ENCODE data around the gene IL17B.
A peak's percentile ranks its signal among the peaks of the same experiment; 100 is the strongest.

Gene IL17B

DNA sequence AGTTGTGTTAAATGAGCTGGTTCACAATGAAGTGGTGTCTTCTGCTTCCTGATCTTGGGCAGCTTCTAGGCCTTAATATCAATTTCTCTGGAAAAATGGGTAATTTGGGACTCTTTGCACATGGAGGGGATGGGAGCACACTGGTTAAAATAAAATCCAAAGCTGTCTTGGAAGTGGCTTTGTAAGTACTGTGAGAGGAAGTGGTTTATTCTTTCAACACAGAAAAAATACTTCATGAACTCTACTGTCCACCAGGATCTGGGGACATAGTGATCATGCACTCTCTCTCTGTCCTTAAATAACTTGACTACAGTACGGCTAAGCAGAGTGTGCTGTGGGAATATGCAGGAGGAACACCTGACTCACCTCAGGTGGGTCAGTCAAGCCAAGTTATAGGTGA, 18.8 kb downstream of the IL17B start:
- Histone ChIP-seq H3K4me3 (ENCODE audit: low read depth in 1 of 5, low read length in 5 of 5) (no peak overlapping the region), H3K4me1 (ENCODE audit: control insufficient read depth in 5 of 5, insufficient read depth in 5 of 5, low read length in 5 of 5) (peaks cover 10 to 16% (median 13%) of the 10 kb centered on the region in 5 donors), H3K27ac (ENCODE audit: low read depth, low read length) (no peak overlapping the region)

GRCh38 chr5:149358868-149359495, 20.1 kb downstream of the IL17B start:
- H3K4me1 ChIP-seq (ENCODE audit: control insufficient read depth in 5 of 5, insufficient read depth in 5 of 5, low read length in 5 of 5) = peaks cover 10 to 16% (median 13%) of the 10 kb centered on the region in 5 donors
- H3K4me3 ChIP-seq (ENCODE audit: low read depth in 1 of 5, low read length in 5 of 5) = peak overlapping the region in 1 of 5 donors; percentile 65
- peaks cover 0 to 12% (median 12%) of the 10 kb centered on the region in 5 donors for H3K36me3 ChIP-seq (ENCODE audit: control insufficient read depth in 5 of 5, insufficient read depth in 5 of 5, low read length in 5 of 5)
- H3K9ac ChIP-seq (ENCODE audit: low read length in 5 of 5) = no peak overlapping the region
- H3K27me3 ChIP-seq (ENCODE audit: control insufficient read depth in 5 of 5, insufficient read depth in 4 of 5, low read length in 5 of 5) = no peaks in the 10 kb centered on the region
- no peak overlapping the region for H3K27ac ChIP-seq (ENCODE audit: low read depth, low read length)
- no peaks in the 10 kb centered on the region for H3K9me3 ChIP-seq (ENCODE audit: control insufficient read depth in 5 of 5, low read length in 5 of 5)

More for the DNA sequence above, 18.8 kb downstream of the IL17B start:
- Histone ChIP-seq H3K9me3 (ENCODE audit: control insufficient read depth in 5 of 5, low read length in 5 of 5) (no peaks in the 10 kb centered on the region), H3K9ac (ENCODE audit: low read length in 5 of 5) (no peak overlapping the region), H3K36me3 (ENCODE audit: control insufficient read depth in 5 of 5, insufficient read depth in 5 of 5, low read length in 5 of 5) (peaks cover 0 to 5% (median 2%) of the 10 kb centered on the region in 5 donors), H3K27me3 (ENCODE audit: control insufficient read depth in 5 of 5, insufficient read depth in 4 of 5, low read length in 5 of 5) (no peaks in the 10 kb centered on the region)

- Histone ChIP-seq H3K9me3 (ENCODE audit: control insufficient read depth in 5 of 5, low read length in 5 of 5) (no peaks in the 10 kb centered on the region), H3K9ac (ENCODE audit: low read length in 5 of 5) (peak overlapping the region in 4 of 5 donors; percentile 50 to 68 (median 60)), H3K4me3 (ENCODE audit: low read depth in 1 of 5, low read length in 5 of 5) (peak overlapping the region; percentile 31 to 81 (median 65)), H3K4me1 (ENCODE audit: control insufficient read depth in 5 of 5, insufficient read depth in 5 of 5, low read length in 5 of 5) (peaks cover 10 to 16% (median 13%) of the 10 kb centered on the region in 5 donors), H3K27me3 (ENCODE audit: control insufficient read depth in 5 of 5, insufficient read depth in 4 of 5, low read length in 5 of 5) (no peaks in the 10 kb centered on the region), H3K36me3 (ENCODE audit: control insufficient read depth in 5 of 5, insufficient read depth in 5 of 5, low read length in 5 of 5) (peaks cover 0 to 17% (median 15%) of the 10 kb centered on the region in 5 donors), H3K27ac (ENCODE audit: low read depth, low read length) (no peak overlapping the region)
Observed at GRCh38 chr5:149358294-149358651, 20.8 kb downstream of the IL17B start.

- Histone ChIP-seq H3K27ac (ENCODE audit: low read depth, low read length) (no peak within 1 kb of the TSS), H3K36me3 (ENCODE audit: control insufficient read depth in 5 of 5, insufficient read depth in 5 of 5, low read length in 5 of 5) (peaks cover 4 to 23% (median 21%) of the 10 kb centered on the region in 5 donors), H3K9ac (ENCODE audit: low read length in 5 of 5) (peak within 1 kb of the TSS in 4 of 5 donors; percentile 50 to 68 (median 60)), H3K9me3 (ENCODE audit: control insufficient read depth in 5 of 5, low read length in 5 of 5) (no peaks in the 10 kb centered on the region), H3K4me3 (ENCODE audit: low read depth in 1 of 5, low read length in 5 of 5) (peak within 1 kb of the TSS; percentile 54 to 81 (median 65)), H3K27me3 (ENCODE audit: control insufficient read depth in 5 of 5, insufficient read depth in 4 of 5, low read length in 5 of 5) (no peaks in the 10 kb centered on the region), H3K4me1 (ENCODE audit: control insufficient read depth in 5 of 5, insufficient read depth in 5 of 5, low read length in 5 of 5) (peaks cover 10 to 16% (median 13%) of the 10 kb centered on the region in 5 donors)
Observed at GRCh38 chr5:149357370-149358293, 21.5 kb downstream of the IL17B start, which contains the start of gene PCYOX1L. Gene PCYOX1L (plus strand): TSS chr5:149358046. CDS start chr5:149358069, 23 bp downstream.

- Histone ChIP-seq H3K27ac (ENCODE audit: low read depth, low read length) (no peak overlapping the region), H3K27me3 (ENCODE audit: control insufficient read depth in 5 of 5, insufficient read depth in 4 of 5, low read length in 5 of 5) (no peaks in the 10 kb centered on the region), H3K9me3 (ENCODE audit: control insufficient read depth in 5 of 5, low read length in 5 of 5) (no peaks in the 10 kb centered on the region), H3K4me3 (ENCODE audit: low read depth in 1 of 5, low read length in 5 of 5) (no peak overlapping the region), H3K9ac (ENCODE audit: low read length in 5 of 5) (no peak overlapping the region), H3K4me1 (ENCODE audit: control insufficient read depth in 5 of 5, insufficient read depth in 5 of 5, low read length in 5 of 5) (peaks cover 10 to 16% (median 13%) of the 10 kb centered on the region in 5 donors), H3K36me3 (ENCODE audit: control insufficient read depth in 5 of 5, insufficient read depth in 5 of 5, low read length in 5 of 5) (peaks cover 10 to 36% (median 34%) of the 10 kb centered on the region in 5 donors)
Observed at GRCh38 chr5:149356391-149356790, 22.7 kb downstream of the IL17B start.

DNA sequence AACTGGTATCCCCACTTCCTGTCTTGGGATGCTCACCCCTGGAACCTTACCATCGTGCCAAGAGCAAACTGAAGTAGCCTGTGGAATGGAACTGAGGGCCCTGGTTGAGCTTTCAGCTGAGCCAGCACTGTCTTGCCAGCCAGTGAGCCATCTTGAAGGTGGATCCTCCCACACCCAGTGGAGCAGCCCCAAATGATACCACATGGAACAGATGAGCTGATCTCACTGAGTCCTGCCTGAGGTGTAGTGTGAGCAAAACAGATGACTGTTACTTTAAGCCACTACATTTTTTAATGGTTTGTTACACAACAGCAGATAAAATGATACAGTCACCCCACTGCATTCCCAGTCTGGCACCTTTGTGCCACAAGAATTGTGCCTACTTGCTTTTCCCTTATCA, 23.4 kb downstream of the IL17B start:
- H3K27ac ChIP-seq (ENCODE audit: low read depth, low read length) = no peak overlapping the region
- H3K4me1 ChIP-seq (ENCODE audit: control insufficient read depth in 5 of 5, insufficient read depth in 5 of 5, low read length in 5 of 5) = peaks cover 10 to 16% (median 13%) of the 10 kb centered on the region in 5 donors
- no peak overlapping the region for H3K9ac ChIP-seq (ENCODE audit: low read length in 5 of 5)
- no peak overlapping the region for H3K4me3 ChIP-seq (ENCODE audit: low read depth in 1 of 5, low read length in 5 of 5)
- no peaks in the 10 kb centered on the region for H3K9me3 ChIP-seq (ENCODE audit: control insufficient read depth in 5 of 5, low read length in 5 of 5)
- no peaks in the 10 kb centered on the region for H3K27me3 ChIP-seq (ENCODE audit: control insufficient read depth in 5 of 5, insufficient read depth in 4 of 5, low read length in 5 of 5)
- H3K36me3 ChIP-seq (ENCODE audit: control insufficient read depth in 5 of 5, insufficient read depth in 5 of 5, low read length in 5 of 5) = peaks cover 15 to 43% (median 40%) of the 10 kb centered on the region in 5 donors

DNA sequence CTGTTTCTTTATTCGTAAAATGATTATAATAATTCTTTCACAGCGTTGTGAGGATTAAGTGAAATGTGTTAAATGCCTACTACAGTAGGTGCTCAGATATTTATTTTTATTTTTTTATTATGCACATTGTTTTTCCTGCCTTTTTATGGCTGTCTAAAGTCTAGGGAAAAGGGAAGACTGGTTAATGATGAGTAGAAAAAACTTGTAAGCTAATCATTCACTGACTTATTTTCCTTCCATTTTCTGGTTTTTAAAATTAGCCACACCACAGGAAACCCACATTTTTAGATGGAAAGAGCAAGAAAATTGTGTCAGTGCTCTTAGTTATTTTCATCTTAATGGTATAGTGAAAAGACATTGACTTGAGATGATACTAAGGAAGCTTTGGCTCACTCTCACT, 25.2 kb downstream of the IL17B start:
- Histone ChIP-seq H3K4me1 (ENCODE audit: control insufficient read depth in 5 of 5, insufficient read depth in 5 of 5, low read length in 5 of 5) (peaks cover 6 to 16% (median 13%) of the 10 kb centered on the region in 5 donors), H3K27ac (ENCODE audit: low read depth, low read length) (no peak overlapping the region), H3K36me3 (ENCODE audit: control insufficient read depth in 5 of 5, insufficient read depth in 5 of 5, low read length in 5 of 5) (peaks cover 31 to 60% (median 57%) of the 10 kb centered on the region in 5 donors), H3K9me3 (ENCODE audit: control insufficient read depth in 5 of 5, low read length in 5 of 5) (no peaks in the 10 kb centered on the region), H3K9ac (ENCODE audit: low read length in 5 of 5) (no peak overlapping the region), H3K4me3 (ENCODE audit: low read depth in 1 of 5, low read length in 5 of 5) (no peak overlapping the region), H3K27me3 (ENCODE audit: control insufficient read depth in 5 of 5, insufficient read depth in 4 of 5, low read length in 5 of 5) (no peaks in the 10 kb centered on the region)

- Histone ChIP-seq H3K27me3 (ENCODE audit: control insufficient read depth in 5 of 5, insufficient read depth in 4 of 5, low read length in 5 of 5) (no peaks in the 10 kb centered on the region), H3K27ac (ENCODE audit: low read depth, low read length) (no peak overlapping the region), H3K36me3 (ENCODE audit: control insufficient read depth in 5 of 5, insufficient read depth in 5 of 5, low read length in 5 of 5) (peaks cover 40 to 70% (median 64%) of the 10 kb centered on the region in 5 donors)
Observed at GRCh38 chr5:149352169-149352568, 26.9 kb downstream of the IL17B start.

GRCh38 chr5:149349382-149349781, 29.7 kb downstream of the IL17B start:
- Histone ChIP-seq H3K9me3 (ENCODE audit: control insufficient read depth in 5 of 5, low read length in 5 of 5) (no peaks in the 10 kb centered on the region), H3K9ac (ENCODE audit: low read length in 5 of 5) (no peak overlapping the region), H3K4me1 (ENCODE audit: control insufficient read depth in 5 of 5, insufficient read depth in 5 of 5, low read length in 5 of 5) (peaks cover 0 to 29% (median 19%) of the 10 kb centered on the region in 5 donors), H3K27ac (ENCODE audit: low read depth, low read length) (no peak overlapping the region), H3K4me3 (ENCODE audit: low read depth in 1 of 5, low read length in 5 of 5) (no peak overlapping the region), H3K27me3 (ENCODE audit: control insufficient read depth in 5 of 5, insufficient read depth in 4 of 5, low read length in 5 of 5) (no peaks in the 10 kb centered on the region), H3K36me3 (ENCODE audit: control insufficient read depth in 5 of 5, insufficient read depth in 5 of 5, low read length in 5 of 5) (peaks cover 37 to 59% (median 56%) of the 10 kb centered on the region in 5 donors)

More at GRCh38 chr5:149352169-149352568, 26.9 kb downstream of the IL17B start:
- no peak overlapping the region for H3K4me3 ChIP-seq (ENCODE audit: low read depth in 1 of 5, low read length in 5 of 5)
- no peaks in the 10 kb centered on the region for H3K9me3 ChIP-seq (ENCODE audit: control insufficient read depth in 5 of 5, low read length in 5 of 5)
- H3K4me1 ChIP-seq (ENCODE audit: control insufficient read depth in 5 of 5, insufficient read depth in 5 of 5, low read length in 5 of 5) = peaks cover 0 to 12% (median 1%) of the 10 kb centered on the region in 5 donors
- H3K9ac ChIP-seq (ENCODE audit: low read length in 5 of 5) = no peak overlapping the region
